GM19452 (cell line): ENCODE measurements around the gene RPS10.
"Not testable (repeated sequence)": the region's sequence is repeated elsewhere in the genome, so short reads cannot be mapped to it uniquely, and the experiment has no call there.

Experiments used
- ATAC-seq: cut with Tn5 transposase; IDR thresholded peaks from one replicate; pipeline ENCODE4 v1.9.1; 2021; ENCODE audit not compliant: unreplicated experiment

Gene RPS10

DNA sequence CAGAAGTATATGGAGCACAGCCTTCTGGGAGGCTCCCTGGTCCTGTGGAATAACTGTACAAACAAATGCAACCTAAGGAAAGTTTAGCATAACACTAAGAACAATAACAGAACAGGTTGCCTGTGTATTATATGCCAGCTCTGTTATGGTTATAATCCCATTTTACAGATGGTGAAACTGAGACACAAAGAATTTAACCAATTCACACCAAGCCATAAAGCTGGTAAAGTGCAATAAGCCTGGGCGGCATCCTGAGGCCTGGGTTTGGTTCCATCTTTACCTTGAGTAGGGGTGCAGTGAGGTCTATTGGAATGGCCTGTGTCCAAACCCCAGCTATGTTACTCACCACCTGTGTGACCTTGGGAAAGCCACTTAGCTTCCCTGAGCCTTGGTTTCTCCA is 25.3 kb upstream of the RPS10 start:
- ATAC-seq: no peak

GRCh38 chr6:34447910-34448309 is 22.0 kb upstream of the RPS10 start:
- ATAC-seq: no peak

GRCh38 chr6:34447386-34447785 is 21.5 kb upstream of the RPS10 start:
- ATAC-seq: no peak

DNA sequence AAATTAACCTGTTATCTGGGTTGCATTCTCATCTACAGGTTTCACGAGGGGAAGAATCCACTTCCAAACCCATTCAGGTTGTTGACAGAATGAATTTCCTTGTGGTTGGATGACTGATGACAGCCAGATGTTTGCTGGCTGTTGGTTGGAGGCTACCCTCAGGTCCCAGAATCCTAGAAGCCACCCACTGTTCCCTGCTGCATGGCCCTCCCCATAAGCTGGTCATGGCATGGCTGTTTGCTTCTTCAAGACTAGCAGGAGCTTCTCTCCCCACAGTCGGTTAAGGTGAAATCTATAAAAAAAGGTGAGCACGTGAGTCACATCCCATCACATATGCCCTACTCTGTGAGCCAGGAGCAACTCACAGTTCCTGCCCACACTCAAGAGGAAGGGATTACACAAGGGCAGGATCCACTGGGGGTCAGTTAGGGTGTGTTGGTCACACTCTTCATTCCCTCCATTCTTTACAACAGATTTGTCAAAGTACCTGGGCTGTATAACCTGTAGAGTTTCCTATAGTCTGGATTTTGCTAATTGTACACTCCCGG is 19.5 kb upstream of the RPS10 start:
- no peak for ATAC-seq

DNA sequence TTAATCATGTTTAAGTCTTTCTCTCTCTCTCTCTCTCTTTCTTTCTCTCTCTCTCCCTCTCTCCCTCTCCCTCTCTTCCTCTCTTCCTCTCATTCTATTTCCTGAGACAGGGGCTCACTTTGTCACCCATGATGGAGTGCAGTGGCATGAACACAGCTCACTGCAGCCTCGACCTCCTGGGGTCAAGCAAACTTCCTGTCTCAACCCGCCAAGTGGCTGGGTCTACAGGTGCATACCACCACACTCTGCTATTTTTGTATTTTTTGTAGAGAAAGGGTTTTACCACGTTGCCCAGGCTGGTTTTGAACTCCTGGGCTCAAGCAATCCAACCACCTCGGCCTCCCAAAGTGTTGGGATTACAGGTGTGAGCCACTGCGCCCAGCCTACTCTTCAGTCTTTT is 15.7 kb upstream of the RPS10 start:
- ATAC-seq: no peak

DNA sequence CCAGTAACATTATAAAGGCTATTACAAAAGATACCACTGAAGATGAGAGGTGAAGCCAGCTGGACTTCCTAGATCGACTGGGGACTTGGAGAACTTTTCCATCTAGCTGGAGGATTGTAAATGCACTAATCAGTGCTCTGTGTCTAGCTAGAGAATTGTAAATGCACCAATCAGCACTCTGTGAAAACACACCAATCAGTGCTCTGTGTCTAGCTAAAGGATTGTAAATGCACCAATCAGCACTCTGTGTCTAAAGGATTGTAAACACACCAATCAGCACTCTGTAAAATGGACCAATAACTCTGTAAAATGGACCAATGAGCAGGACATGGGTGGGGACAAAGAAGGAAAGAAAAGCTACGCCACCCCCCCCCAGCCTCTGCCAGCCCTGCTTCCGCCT is 13.6 kb upstream of the RPS10 start:
- ATAC-seq: no peak

- no peak for ATAC-seq
Measured at GRCh38 chr6:34438705-34439104, 12.8 kb upstream of the RPS10 start.

DNA sequence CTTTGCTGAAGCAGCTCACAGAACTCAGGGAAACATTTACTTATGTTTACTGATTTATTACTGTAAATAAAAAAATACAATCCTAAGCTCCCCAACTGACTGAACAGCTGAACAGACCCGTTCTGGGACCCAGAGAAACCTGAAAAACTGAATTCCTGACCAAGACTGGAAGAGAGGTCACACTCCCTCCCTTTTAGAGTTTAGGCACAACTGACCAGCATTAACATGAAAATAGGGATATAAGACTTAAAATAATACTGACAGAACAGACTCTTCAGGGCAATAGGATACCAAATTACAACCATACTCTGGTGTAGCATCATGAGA is 11.7 kb upstream of the RPS10 start:
- ATAC-seq: no peak

GRCh38 chr6:34436803-34437643 is 11.2 kb upstream of the RPS10 start:
- no peak for ATAC-seq

DNA sequence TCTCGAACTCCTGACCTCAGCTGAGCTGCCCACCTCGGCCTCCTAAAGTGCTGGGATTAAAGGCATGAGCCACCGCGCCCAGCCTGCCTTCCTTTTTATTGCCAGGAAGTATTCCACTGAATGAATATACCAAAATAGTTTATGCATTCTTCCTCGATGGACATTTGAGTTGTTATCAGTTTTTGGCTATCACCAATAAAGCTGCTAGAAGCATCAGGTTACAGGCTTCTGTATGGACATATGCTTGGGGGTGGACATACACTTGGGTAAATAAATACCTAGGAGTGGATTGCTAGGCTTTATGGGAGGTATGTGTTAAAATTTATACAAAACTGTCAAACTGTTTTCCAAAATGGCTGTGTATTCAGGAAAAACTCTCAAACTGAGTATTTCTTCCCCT is 10.0 kb upstream of the RPS10 start:
- no peak for ATAC-seq

DNA sequence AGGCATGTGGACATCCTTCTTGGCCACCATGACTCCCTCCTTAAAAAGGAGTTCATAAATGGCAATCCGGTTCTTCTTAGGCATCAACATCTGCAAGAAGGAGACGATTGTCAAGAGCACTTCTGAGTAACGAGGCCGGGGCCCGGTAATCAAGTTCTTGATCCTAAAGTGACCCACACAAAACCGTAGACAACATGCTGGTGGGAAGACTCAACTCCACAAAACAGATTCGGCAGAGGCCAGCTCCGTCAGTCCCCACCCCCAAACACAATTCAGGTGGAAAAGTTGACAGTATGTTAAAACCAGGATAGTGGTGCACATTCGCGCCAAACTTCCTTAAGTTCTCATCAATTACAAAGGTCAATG is 754 bp downstream of the RPS10 start:
- ATAC-seq: no peak

DNA sequence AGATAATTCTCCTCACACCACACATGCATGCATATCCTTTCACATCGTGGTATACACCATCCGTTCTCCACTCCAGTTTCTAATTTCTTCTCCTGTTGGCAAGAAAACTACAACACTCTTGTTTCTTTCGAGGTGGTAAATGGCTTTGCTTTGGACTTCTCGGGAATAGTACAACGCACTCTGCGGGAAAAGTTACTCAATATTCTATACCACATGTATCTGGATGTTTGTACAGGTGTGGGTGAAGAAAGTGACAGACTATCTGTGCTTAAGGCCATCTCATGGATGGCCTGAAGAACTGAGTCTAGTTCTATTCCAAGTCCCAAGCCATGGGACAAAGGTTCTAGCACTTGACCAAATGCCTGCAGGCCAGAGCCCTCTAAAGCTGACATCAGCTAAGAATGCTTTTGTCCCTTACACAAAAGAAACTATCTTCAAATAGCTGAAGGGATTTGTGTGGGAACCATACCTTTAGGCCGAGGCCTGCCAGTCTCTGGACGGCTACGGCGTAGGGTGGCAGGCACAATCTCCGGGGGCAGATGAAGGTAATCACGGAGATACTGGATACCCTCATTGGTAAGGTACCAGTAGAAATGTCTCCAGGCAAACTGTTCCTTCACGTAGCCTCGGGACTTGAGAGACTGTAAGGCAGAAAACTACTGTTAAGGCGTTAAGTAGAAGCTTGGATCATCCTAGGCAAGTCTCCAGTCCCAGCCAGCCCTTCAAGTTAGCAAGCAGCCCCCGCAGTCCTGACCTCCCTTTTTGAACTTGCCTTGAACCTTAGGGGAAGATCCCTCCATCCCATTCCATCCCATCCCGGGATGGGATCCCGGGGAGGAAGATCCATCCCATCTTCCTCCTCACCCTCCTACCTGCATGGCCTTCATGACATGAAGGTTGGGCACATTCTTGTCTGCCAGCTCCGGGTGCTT is 1.4 kb downstream of the RPS10 start:
- ATAC-seq: no peak

DNA sequence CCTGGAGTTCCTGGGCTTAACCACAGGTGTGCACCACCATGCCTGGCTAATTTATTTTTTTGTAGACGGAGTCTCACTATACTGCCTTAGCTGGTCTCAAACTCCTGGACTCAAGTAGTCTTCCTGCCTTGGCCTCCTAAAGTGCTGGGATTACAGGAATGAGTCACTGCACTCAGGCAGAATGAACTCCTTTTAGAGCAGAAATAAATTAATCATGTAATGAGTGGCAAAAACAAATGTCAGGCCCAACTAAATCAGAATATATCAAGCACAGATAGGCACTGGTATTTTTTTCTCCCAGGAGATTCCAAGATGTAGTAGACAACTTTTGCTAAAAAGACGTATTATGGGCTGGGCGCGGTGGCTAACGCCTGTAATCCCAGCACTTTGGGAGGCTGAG is 2.6 kb downstream of the RPS10 start:
- no peak for ATAC-seq

DNA sequence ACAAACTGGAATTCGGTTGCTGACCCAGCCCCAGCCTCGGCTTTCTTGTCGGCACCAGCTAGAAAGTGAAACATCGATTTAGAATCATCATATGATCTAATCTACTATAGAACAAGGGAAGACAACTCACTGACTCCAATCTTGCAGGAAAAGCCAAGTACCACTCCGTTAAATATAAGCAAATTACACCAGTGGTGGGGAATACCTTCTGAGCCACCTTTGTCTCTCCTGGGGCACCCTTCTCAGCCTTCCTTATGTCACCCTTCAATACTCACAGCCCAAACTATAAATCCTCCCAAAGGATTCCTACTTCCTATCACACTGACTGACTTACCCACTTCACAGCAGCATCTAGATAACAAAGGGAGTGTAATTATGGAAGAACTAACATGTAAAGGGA is 7.5 kb downstream of the RPS10 start:
- no peak for ATAC-seq

DNA sequence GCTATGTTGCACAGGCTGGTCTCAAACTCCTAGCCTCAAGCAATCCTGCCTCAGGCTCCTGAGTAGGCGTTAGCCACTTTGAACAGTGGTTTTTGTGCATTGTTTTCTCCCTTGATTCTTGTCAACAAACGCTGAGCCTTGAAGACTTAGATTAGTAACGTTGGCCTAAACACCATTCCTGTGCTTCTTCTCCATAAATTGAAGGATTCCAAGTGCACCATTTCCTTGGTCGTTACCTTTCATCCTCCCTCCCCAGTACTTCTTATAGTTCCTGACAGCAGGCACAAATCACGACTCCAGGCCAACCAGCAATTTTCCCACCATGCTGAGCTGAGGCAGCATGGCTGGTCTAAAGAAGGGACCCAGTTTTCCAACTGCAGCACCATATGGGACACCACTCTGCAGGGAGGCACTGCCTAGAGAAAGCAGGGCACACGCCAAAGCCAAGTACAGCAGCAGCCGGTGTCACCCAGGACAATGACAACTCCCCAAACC is 8.9 kb downstream of the RPS10 start:
- no peak for ATAC-seq

DNA sequence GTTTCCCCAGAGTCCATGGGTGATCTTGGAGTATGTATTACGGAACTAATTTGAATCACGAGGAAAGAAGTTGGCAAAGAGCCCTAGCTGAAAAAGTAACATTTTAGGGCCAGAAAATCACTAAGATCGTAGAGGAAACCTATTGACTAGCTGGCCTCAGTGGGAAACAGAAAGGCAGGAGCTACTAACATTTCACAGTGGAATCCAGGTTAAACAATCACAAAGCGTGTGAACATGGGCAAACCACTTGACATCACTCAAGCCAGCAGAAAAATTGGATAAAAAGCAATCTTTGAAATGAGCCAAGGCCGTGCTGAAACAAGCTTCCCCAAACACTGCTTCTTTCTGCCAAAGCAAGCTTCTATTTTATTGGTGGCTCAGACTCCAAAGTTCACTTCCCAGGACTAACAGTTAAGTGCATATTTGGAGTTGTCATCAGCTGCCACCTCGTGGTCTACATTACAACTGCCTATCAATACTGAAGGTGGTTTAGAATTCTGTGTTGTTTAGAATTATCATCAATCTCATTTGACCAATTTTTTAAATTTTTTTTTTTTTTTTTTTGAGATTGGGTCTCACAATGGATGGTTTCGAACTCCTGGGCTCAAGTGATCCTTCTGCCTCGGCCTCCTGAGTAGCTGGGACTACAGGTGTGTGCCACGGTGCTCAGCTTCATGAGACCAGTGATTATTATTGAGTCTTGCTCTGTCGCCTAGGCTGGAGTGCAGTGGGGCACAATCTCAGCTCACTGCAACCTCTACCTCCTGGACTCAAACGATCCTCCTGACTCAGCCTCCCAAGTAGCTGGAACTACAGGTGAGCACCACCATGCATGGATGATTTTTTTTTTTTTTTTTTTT is 10.6 kb downstream of the RPS10 start:
- ATAC-seq: no peak

- ATAC-seq: no peak
Measured at GRCh38 chr6:34412643-34413214, 13.1 kb downstream of the RPS10 start.

- ATAC-seq: no peak
Measured at GRCh38 chr6:34412016-34412415, 13.9 kb downstream of the RPS10 start.

GRCh38 chr6:34407915-34408314 is 18.0 kb downstream of the RPS10 start:
- not testable (repeated sequence) for ATAC-seq

GRCh38 chr6:34396518-34396917 is 29.4 kb downstream of the RPS10 start:
- no peak for ATAC-seq

DNA sequence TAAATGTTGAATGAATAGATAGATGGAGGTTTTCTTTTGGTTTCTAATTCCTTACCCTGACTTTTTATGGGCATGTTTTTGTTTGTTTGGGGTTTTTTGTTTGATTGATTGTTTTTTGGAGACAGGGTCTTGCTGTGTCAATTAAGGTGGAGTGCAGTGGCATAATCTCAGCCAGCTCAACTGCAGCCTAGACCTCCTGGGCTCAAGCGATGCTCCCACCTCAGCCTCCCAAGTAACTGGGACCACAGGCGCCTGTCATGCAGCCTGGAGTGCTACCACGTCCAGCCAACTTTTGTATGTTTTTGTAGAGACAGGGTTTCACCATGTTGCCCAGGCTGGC is 31.9 kb downstream of the RPS10 start:
- no peak for ATAC-seq
